Measurements from ENCODE around the gene GPC3. TPM values are rescaled to one million over a fixed set of nuclear protein-coding genes. Genes with fewer than 3 reads are reported as not detected.

Gene GPC3
- polyA plus RNA-seq, 1 of the 3 experiments (the other 2 are of a cell fraction), result 1.4 TPM

DNA sequence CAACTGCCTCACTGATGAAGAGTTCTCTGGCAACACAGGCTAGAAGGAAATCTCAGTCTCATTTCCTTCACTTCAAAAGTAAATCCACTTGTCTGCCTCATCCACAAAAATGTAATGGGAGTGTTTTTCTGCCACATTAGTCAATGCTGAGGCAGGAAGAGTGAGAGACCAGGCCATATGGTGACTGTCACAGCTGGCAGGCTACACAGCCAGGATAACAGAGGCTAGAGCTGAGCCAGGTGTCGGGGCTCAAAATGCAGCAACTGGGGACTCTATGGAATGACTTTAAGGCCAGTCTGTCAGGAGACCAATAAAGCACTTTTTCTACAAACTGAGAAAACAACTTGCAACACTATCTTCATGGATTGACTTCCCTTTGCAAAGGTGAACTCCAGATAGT is 204.2 kb downstream of the GPC3 start:
- H3K79me2 ChIP-seq (ENCODE audit: insufficient read depth), result no peaks in the 10 kb centered on the region
- H3K9ac ChIP-seq, result no peak overlapping the region
- H3K4me2 ChIP-seq, result no peak overlapping the region
- ChIA-PET CTCF (interaction anchor here (0.6 to 2.8 kb wide), 3 partner anchors 11 to 83 kb away, joined by 3 to 10 read pairs (median 3); no protein-coding TSS in a partner anchor), POLR2A (no interaction called here)
- no peaks in the 10 kb centered on the region for H3K9me2 ChIP-seq
- no peak overlapping the region for H2AFZ ChIP-seq (ENCODE audit: low read depth)
- DNase-seq, result no peak
- H3K9me3 ChIP-seq, result no peaks in the 10 kb centered on the region
- H3K4me1 ChIP-seq (ENCODE audit: control insufficient read depth in 1 of 2, insufficient read depth in 2 of 2, low read depth in 1 of 2, low read length in 1 of 2), result peaks cover 0 to 5% of the 10 kb centered on the region in 2 experiments; a peak in 1 of 4 replicates
- H3K36me3 ChIP-seq (replicated peaks in 1 of 2; ENCODE audit: control insufficient read depth in 1 of 2, insufficient read depth in 2 of 2, low read length in 1 of 2), result no peaks in the 10 kb centered on the region
- WGBS (ENCODE audit: low lambda C conversion rate), result 18% methylated on average over 1 of the region's 1 CpG
- no peaks in the 10 kb centered on the region; the same call in none of the 2 replicates for H3K27me3 ChIP-seq (ENCODE audit: insufficient read depth)
- no peaks in the 10 kb centered on the region for H4K20me1 ChIP-seq (ENCODE audit: insufficient read depth)
- H3K27ac ChIP-seq (ENCODE audit: low read depth in 2 of 2, low read length in 1 of 2), result no peak overlapping the region; a peak in 1 of 4 replicates
- H3F3A ChIP-seq (replicated peaks; ENCODE audit: insufficient read depth), result no peaks in the 10 kb centered on the region
- TF ChIP-seq SMC3 (IDR thresholded peaks at IDR 0.05; ENCODE audit: low read depth, low read length) (no peak), NRF1 (IDR thresholded peaks at IDR 0.05; ENCODE audit: low read depth, low read length) (no peak), FOSL2 (IDR thresholded peaks at IDR 0.05; ENCODE audit: borderline replicate concordance, low read depth) (no peak)
- TF ChIP-seq, protein P1, sequence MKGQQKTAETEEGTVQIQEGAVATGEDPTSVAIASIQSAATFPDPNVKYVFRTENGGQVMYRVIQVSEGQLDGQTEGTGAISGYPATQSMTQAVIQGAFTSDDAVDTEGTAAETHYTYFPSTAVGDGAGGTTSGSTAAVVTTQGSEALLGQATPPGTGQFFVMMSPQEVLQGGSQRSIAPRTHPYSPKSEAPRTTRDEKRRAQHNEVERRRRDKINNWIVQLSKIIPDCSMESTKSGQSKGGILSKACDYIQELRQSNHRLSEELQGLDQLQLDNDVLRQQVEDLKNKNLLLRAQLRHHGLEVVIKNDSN (IDR thresholded peaks at IDR 0.05; ENCODE audit: borderline replicate concordance, low read depth), result no peak
- H3K4me3 ChIP-seq (ENCODE audit: low read depth in 2 of 2, low read length in 1 of 2), result no peak overlapping the region

DNA sequence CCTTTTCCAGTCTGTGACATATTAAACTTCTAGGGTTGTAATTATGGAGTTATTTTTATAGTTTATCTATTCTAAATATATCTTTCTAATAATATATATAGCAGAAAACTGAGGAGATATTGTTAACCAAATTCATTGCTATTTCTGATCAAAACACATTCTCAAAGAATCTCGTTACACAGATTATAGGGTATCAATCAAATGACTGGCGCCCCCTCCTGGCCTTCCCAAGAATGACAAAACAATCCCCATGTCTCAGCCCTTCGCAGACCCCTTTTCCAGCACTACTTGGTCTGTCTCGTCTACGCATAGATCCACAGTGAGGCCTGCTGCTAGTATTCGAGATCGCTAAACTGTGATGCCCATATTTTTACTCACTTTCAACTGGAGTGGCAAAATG is 209.3 kb downstream of the GPC3 start:
- no peaks in the 10 kb centered on the region for H3K36me3 ChIP-seq (replicated peaks in 1 of 2; ENCODE audit: control insufficient read depth in 1 of 2, insufficient read depth in 2 of 2, low read length in 1 of 2)
- H3F3A ChIP-seq (replicated peaks; ENCODE audit: insufficient read depth), result no peaks in the 10 kb centered on the region
- no peaks in the 10 kb centered on the region for H3K9me3 ChIP-seq
- no peaks in the 10 kb centered on the region for H3K9me2 ChIP-seq
- H3K9ac ChIP-seq, result no peak overlapping the region
- CTCF ChIA-PET, result interaction anchor here (0.8 to 1.0 kb wide), 2 partner anchors 74 to 78 kb away, joined by 3 to 4 read pairs; no protein-coding TSS in a partner anchor
- peaks cover 0 to 4% of the 10 kb centered on the region in 2 experiments; a peak in 1 of 4 replicates for H3K4me1 ChIP-seq (ENCODE audit: control insufficient read depth in 1 of 2, insufficient read depth in 2 of 2, low read depth in 1 of 2, low read length in 1 of 2)
- H3K4me3 ChIP-seq (ENCODE audit: low read depth in 2 of 2, low read length in 1 of 2), result no peak overlapping the region
- H3K27me3 ChIP-seq (ENCODE audit: insufficient read depth), result no peaks in the 10 kb centered on the region; the same call in none of the 2 replicates
- no peak overlapping the region for H3K4me2 ChIP-seq
- TF ChIP-seq RAD21 (IDR thresholded peaks at IDR 0.05; ENCODE audit: low read length) (peak; percentile 57), SMC3 (IDR thresholded peaks at IDR 0.05; ENCODE audit: low read depth, low read length) (peak; percentile 40), NFIC (IDR thresholded peaks at IDR 0.05; ENCODE audit: borderline replicate concordance) (no peak)
- TF ChIP-seq, protein P2, sequence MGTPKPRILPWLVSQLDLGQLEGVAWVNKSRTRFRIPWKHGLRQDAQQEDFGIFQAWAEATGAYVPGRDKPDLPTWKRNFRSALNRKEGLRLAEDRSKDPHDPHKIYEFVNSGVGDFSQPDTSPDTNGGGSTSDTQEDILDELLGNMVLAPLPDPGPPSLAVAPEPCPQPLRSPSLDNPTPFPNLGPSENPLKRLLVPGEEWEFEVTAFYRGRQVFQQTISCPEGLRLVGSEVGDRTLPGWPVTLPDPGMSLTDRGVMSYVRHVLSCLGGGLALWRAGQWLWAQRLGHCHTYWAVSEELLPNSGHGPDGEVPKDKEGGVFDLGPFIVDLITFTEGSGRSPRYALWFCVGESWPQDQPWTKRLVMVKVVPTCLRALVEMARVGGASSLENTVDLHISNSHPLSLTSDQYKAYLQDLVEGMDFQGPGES (IDR thresholded peaks at IDR 0.05; ENCODE audit: low read depth, low read length), result no peak
- TF ChIP-seq, protein P3, sequence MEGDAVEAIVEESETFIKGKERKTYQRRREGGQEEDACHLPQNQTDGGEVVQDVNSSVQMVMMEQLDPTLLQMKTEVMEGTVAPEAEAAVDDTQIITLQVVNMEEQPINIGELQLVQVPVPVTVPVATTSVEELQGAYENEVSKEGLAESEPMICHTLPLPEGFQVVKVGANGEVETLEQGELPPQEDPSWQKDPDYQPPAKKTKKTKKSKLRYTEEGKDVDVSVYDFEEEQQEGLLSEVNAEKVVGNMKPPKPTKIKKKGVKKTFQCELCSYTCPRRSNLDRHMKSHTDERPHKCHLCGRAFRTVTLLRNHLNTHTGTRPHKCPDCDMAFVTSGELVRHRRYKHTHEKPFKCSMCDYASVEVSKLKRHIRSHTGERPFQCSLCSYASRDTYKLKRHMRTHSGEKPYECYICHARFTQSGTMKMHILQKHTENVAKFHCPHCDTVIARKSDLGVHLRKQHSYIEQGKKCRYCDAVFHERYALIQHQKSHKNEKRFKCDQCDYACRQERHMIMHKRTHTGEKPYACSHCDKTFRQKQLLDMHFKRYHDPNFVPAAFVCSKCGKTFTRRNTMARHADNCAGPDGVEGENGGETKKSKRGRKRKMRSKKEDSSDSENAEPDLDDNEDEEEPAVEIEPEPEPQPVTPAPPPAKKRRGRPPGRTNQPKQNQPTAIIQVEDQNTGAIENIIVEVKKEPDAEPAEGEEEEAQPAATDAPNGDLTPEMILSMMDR (IDR thresholded peaks at IDR 0.05), result peak; percentile 74
- TF ChIP-seq, protein P4, sequence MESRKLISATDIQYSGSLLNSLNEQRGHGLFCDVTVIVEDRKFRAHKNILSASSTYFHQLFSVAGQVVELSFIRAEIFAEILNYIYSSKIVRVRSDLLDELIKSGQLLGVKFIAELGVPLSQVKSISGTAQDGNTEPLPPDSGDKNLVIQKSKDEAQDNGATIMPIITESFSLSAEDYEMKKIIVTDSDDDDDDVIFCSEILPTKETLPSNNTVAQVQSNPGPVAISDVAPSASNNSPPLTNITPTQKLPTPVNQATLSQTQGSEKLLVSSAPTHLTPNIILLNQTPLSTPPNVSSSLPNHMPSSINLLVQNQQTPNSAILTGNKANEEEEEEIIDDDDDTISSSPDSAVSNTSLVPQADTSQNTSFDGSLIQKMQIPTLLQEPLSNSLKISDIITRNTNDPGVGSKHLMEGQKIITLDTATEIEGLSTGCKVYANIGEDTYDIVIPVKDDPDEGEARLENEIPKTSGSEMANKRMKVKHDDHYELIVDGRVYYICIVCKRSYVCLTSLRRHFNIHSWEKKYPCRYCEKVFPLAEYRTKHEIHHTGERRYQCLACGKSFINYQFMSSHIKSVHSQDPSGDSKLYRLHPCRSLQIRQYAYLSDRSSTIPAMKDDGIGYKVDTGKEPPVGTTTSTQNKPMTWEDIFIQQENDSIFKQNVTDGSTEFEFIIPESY (IDR thresholded peaks at IDR 0.05; ENCODE audit: borderline replicate concordance, low read depth), result no peak
- POLR2A ChIA-PET, result no interaction called here
- DNase-seq, result peak; percentile 31
- 25% methylated on average over 7 of the region's 7 CpGs for WGBS (ENCODE audit: low lambda C conversion rate)
- no peaks in the 10 kb centered on the region for H3K79me2 ChIP-seq (ENCODE audit: insufficient read depth)
- H2AFZ ChIP-seq (ENCODE audit: low read depth), result no peak overlapping the region
- no peak overlapping the region for H3K27ac ChIP-seq (ENCODE audit: low read depth in 2 of 2, low read length in 1 of 2)
- H4K20me1 ChIP-seq (ENCODE audit: insufficient read depth), result no peaks in the 10 kb centered on the region

Measured in SK-N-SH (cell line).